ENCODE measurements around the gene DNAJA3.

DNA sequence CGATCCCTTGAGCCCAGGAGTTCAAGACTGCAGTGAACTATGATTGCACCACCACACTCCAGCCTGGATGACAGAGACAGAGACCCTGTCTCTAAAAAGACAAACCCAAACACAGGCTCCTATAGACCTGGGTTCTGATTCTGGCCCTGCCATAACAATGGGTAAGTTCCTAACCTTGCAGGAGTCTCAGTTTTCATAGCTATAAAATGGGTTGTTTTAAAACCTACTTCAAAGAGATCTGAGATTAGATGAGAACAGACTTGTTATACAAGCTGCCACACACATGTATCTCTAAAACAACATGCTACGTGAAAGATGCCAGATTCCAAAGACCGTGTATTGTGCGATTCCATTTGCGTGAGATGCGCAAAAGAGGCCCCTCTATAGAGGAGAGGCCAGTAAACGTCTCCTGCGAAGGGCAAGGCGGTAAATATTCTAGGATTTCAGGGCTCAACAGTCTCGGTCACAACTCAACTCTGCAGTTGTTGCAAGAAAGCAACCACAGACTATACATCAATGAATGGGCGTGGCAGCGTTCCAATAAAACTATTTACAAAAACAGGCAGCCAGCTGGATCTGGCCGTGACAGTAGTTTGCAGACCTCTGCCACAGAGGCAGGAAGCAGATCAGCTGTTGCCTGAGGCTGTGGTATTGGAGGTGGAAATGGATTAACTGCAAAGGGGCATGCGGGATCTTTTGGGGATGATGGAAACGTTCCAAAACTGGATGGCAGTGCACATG, 15.2 kb upstream of the DNAJA3 start:
- TF ChIP-seq, protein P1, sequence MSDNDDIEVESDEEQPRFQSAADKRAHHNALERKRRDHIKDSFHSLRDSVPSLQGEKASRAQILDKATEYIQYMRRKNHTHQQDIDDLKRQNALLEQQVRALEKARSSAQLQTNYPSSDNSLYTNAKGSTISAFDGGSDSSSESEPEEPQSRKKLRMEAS (CRISPR knock-in tag; IDR thresholded peaks at IDR 0.05): no peak
- TF ChIP-seq, protein P2, sequence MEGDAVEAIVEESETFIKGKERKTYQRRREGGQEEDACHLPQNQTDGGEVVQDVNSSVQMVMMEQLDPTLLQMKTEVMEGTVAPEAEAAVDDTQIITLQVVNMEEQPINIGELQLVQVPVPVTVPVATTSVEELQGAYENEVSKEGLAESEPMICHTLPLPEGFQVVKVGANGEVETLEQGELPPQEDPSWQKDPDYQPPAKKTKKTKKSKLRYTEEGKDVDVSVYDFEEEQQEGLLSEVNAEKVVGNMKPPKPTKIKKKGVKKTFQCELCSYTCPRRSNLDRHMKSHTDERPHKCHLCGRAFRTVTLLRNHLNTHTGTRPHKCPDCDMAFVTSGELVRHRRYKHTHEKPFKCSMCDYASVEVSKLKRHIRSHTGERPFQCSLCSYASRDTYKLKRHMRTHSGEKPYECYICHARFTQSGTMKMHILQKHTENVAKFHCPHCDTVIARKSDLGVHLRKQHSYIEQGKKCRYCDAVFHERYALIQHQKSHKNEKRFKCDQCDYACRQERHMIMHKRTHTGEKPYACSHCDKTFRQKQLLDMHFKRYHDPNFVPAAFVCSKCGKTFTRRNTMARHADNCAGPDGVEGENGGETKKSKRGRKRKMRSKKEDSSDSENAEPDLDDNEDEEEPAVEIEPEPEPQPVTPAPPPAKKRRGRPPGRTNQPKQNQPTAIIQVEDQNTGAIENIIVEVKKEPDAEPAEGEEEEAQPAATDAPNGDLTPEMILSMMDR (IDR thresholded peaks at IDR 0.05): no peak
- TF ChIP-seq ATF1 (CRISPR knock-in tag; IDR thresholded peaks at IDR 0.05) (no peak), GABPB1 (CRISPR knock-in tag; IDR thresholded peaks at IDR 0.05) (no peak), JUN (CRISPR knock-in tag; IDR thresholded peaks at IDR 0.05) (no peak), ZNF416 (CRISPR knock-in tag; IDR thresholded peaks at IDR 0.05) (no peak), CREB1 (CRISPR knock-in tag; IDR thresholded peaks at IDR 0.05) (no peak)
